IMR-90 (cell line): ENCODE measurements around the gene TICAM1. TPM values are rescaled to one million over a fixed set of nuclear protein-coding genes. Genes with fewer than 3 reads are reported as not detected.
"Not testable (repeated sequence)": the region's sequence is repeated elsewhere in the genome, so short reads cannot be mapped to it uniquely, and the experiment has no call there.

Experiments used
- ATAC-seq: fragments of 200-7000 bp; cut with Tn5 transposase; 2 replicates; pipeline ENCODE4 v1.9.1; 2020; ENCODE audit warnings: low read depth, mild to moderate bottlenecking, moderate library complexity
- BruUV-seq: library from RNA; stranded (reverse); fragments of 400-500 nt; replicated peaks from 2 replicates; lab custom pipeline; 2021; lab: Mats Ljungman, UMichigan
- CTCF ChIA-PET: fragments of 300-600 bp; formaldehyde crosslinking; extraction: SDS; loops from one replicate; lab custom pipeline; 2021; ENCODE audit warnings: antibody characterized with exemption; lab: Yijun Ruan, JAX
- POLR2A ChIA-PET: fragments of 300-600 bp; sonication (Branson Sonifier 250); formaldehyde crosslinking; loops from one replicate; lab custom pipeline; 2022; ENCODE audit warnings: antibody characterized with exemption; ENCODE audit not compliant: unreplicated experiment; lab: Charles Lee
- DNase-seq: peaks from one replicate; pipeline ENCODE4 v3.0.0; 2013
- H2AFZ ChIP-seq: replicated peaks from 2 replicates; pipeline ENCODE3; 2013; ENCODE audit warnings: low read length, mild to moderate bottlenecking; ENCODE audit not compliant: poor library complexity
- H2AK5ac ChIP-seq: 2 replicates; pipeline ENCODE4 v1.6.1; 2013; ENCODE audit warnings: low read depth, low read length, inconsistent platforms
- H2AK9ac ChIP-seq: replicated peaks from 2 replicates; pipeline ENCODE3; 2013; ENCODE audit warnings: mild to moderate bottlenecking, low read depth, low read length, moderate library complexity; ENCODE audit not compliant: poor library complexity
- H2BK120ac ChIP-seq: 2 replicates; pipeline ENCODE4 v1.6.1; 2013; ENCODE audit warnings: low read depth, low read length, inconsistent platforms
- H2BK15ac ChIP-seq: 3 replicates; pipeline ENCODE4 v1.6.1; 2013; ENCODE audit warnings: low read depth, low read length, inconsistent platforms
- H2BK20ac ChIP-seq: 2 replicates; pipeline ENCODE4 v1.6.1; 2013; ENCODE audit warnings: low read depth, mild to moderate bottlenecking, inconsistent platforms, low read length, moderate library complexity
- H2BK5ac ChIP-seq: 2 replicates; pipeline ENCODE4 v1.6.1; 2013; ENCODE audit warnings: mild to moderate bottlenecking, low read depth, low read length, inconsistent platforms; ENCODE audit not compliant: poor library complexity, severe bottlenecking
- H3K14ac ChIP-seq: replicated peaks from 2 replicates; pipeline ENCODE4 v1.6.1; 2013; ENCODE audit warnings: low read depth, low read length, inconsistent platforms
- H3K18ac ChIP-seq: 2 replicates; pipeline ENCODE4 v1.6.1; 2013; ENCODE audit warnings: low read depth, low read length, control low read depth
- H3K23ac ChIP-seq: 2 replicates; pipeline ENCODE4 v1.6.1; 2013; ENCODE audit warnings: low read depth, low read length, inconsistent platforms
- H3K27ac ChIP-seq: 2 replicates; pipeline ENCODE4 v1.5.1; 2013; ENCODE audit warnings: mild to moderate bottlenecking, control low read depth, low read length; ENCODE audit not compliant: insufficient read depth
- H3K27me3 ChIP-seq: 2 replicates; pipeline ENCODE4 v1.6.1; 2013; ENCODE audit warnings: low read length; ENCODE audit not compliant: control insufficient read depth, insufficient read depth
- H3K36me3 ChIP-seq: 2 replicates; pipeline ENCODE4 v1.6.1; 2013; ENCODE audit warnings: low read length, mixed read lengths; ENCODE audit not compliant: control insufficient read depth, insufficient read depth
- H3K4ac ChIP-seq: 2 replicates; pipeline ENCODE4 v1.6.1; 2013; ENCODE audit warnings: low read depth, low read length, inconsistent platforms
- H3K4me1 ChIP-seq: 2 replicates; pipeline ENCODE4 v1.6.1; 2013; ENCODE audit warnings: low read length, mixed read lengths; ENCODE audit not compliant: control insufficient read depth, insufficient read depth
- H3K4me2 ChIP-seq: 2 replicates; pipeline ENCODE4 v1.6.1; 2013; ENCODE audit warnings: low read depth, mild to moderate bottlenecking, control low read depth, low read length, moderate library complexity
- H3K4me3 ChIP-seq: 2 replicates; pipeline ENCODE4 v1.5.1; 2013; ENCODE audit warnings: low read depth, mild to moderate bottlenecking, control low read depth, low read length, moderate library complexity; ENCODE audit not compliant: insufficient read depth
- H3K56ac ChIP-seq: 2 replicates; pipeline ENCODE4 v1.6.1; 2013; ENCODE audit warnings: low read length, inconsistent platforms; ENCODE audit not compliant: insufficient read depth; ENCODE audit errors: extremely low read depth
- H3K79me1 ChIP-seq, 2 experiments: 2 replicates each; pipeline ENCODE4 v1.6.1; 2013; ENCODE audit warnings: low read length in 2 of 2, inconsistent platforms in 1 of 2, low read depth in 1 of 2
- H3K9ac ChIP-seq: 2 replicates; pipeline ENCODE4 v1.6.1; 2013; ENCODE audit warnings: low read depth, low read length, control low read depth
- H3K9me1 ChIP-seq: 2 replicates; pipeline ENCODE4 v1.6.1; 2013; ENCODE audit warnings: low read length, inconsistent platforms; ENCODE audit not compliant: insufficient read depth
- H3K9me3 ChIP-seq: 2 replicates; pipeline ENCODE4 v1.6.1; 2013; ENCODE audit warnings: low read length; ENCODE audit not compliant: control insufficient read depth, insufficient read depth
- H4K20me1 ChIP-seq: 2 replicates; pipeline ENCODE4 v1.6.1; 2013; ENCODE audit warnings: low read length, inconsistent platforms; ENCODE audit not compliant: insufficient read depth
- H4K5ac ChIP-seq: 2 replicates; pipeline ENCODE4 v1.6.1; 2013; ENCODE audit warnings: mild to moderate bottlenecking, low read depth, low read length, control low read depth
- H4K8ac ChIP-seq, 2 experiments: 2 replicates each; pipeline ENCODE4 v1.6.1; 2013; ENCODE audit warnings: low read depth in 2 of 2, low read length in 2 of 2, control low read depth in 1 of 2, inconsistent platforms in 1 of 2
- H4K91ac ChIP-seq: 2 replicates; pipeline ENCODE4 v1.6.1; 2013; ENCODE audit warnings: low read depth, low read length, inconsistent platforms; ENCODE audit not compliant: insufficient read depth
- CEBPB ChIP-seq: IDR thresholded peaks from 2 replicates; pipeline ENCODE4 v1.6.1; 2012; ENCODE audit warnings: low read depth, low read length, improper control_type of control experiment
- CHD1 ChIP-seq: IDR thresholded peaks from 2 replicates; pipeline ENCODE4 v1.6.1; 2012; ENCODE audit warnings: low read depth, low read length, improper control_type of control experiment
- NFE2L2 ChIP-seq: fragments of 150-350 bp; IDR thresholded peaks from 2 replicates; pipeline ENCODE4 v1.6.1; 2016; ENCODE audit warnings: low read depth, mild to moderate bottlenecking, low read length
- WGBS, 2 experiments: methylation state at CpG; one replicate each; pipeline versions ENCODE4 v1.1.5 to v1.1.7; 2013; ENCODE audit warnings: missing lambda C conversion rate in 2 of 2; ENCODE audit not compliant: insufficient read length in 1 of 2; ENCODE audit errors: extremely low coverage in 2 of 2; 5-methylcytosine and 5-hydroxymethylcytosine counted together
- dilution Hi-C: fragments of 300-500 bp; cut with HindIII; formaldehyde crosslinking; loops from one replicate; pipeline ENCODE4 v1.14.3; 2018; ENCODE audit warnings: low sequenced_read_pairs; ENCODE audit not compliant: unreplicated experiment
- in situ Hi-C: fragments of 300-500 bp; cut with MboI; formaldehyde crosslinking; loops from 3 replicates; pipeline ENCODE4 v1.14.3; 2019; ENCODE audit warnings: low sequenced_read_pairs, inconsistent platforms, mixed read lengths
- intact Hi-C: fragments of 100-400 bp; cut with micrococcal nuclease; formaldehyde crosslinking; loops from 2 replicates; pipeline ENCODE4 v1.10.0; 2022
- polyA plus RNA-seq, 3 experiments: library from polyadenylated mRNA; depleted of rRNA; stranded (reverse); fragments of >200 nt; gene quantifications; 2 replicates each; pipeline ENCODE4 v1.2.3, GENCODE V29; 2012; ENCODE audit warnings: low replicate concordance in 1 of 3
- total RNA-seq: library from RNA; depleted of rRNA; stranded (reverse); fragments of >200 nt; gene quantifications from 2 replicates; pipeline ENCODE4 v1.2.3, GENCODE V29; 2012

The TICAM1 gene
- total and polyA plus RNA-seq, 2 of the 4 experiments (the other 2 are of a cell fraction): 0.90 to 9.2 TPM

DNA sequence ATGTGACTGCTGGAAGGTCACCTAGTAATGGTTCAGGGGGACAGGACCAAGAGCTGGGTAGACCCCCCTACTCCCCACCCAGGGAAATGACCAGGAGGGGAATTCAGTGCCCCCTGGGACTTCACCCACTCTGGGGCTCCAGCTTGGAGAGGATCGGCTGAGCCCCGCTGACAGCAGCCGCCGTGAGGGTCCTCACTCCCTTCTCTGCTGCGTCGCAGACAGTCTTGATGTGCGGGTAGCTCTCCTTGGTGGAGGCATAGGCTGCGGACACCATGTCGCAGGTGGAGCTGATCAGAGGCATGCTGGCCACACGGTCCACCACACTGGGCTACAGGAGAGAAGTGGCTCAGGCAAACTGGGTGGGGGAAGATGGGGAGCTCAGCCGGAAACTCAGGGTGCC is 28.2 kb upstream of the TICAM1 start:
- no peaks in the 10 kb centered on the region for H3K9me3 ChIP-seq
- no CpG with 5 or more reads among the region's 11 CpGs for WGBS, 2 experiments
- dilution Hi-C loops: no loop called here

DNA sequence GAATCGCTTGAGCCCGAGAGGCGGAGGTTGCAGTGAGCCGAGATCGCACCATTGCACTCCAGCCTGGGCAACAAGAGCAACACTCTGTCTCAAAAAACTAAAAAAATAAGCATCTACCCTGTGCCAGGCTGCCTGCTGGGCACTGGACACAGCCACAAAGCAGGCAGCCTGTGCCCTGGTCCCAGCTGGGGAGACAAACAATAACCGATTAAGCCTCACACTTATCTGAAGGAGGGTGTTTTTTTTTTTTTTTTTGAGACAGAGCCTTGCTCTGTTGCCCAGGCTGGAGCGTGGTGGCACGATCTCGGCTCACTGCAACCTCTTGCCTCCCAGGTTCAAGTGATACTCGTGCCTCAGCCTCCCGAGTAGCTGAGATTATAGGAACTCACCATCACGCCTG is 25.0 kb upstream of the TICAM1 start:
- H4K5ac ChIP-seq, H3K4me3 ChIP-seq, H3K18ac ChIP-seq, CTCF ChIA-PET, ATAC-seq, H3K9me1 ChIP-seq, H4K8ac ChIP-seq, in situ Hi-C loops, intact Hi-C loops, H3K23ac ChIP-seq, BruUV-seq, H2BK15ac ChIP-seq, dilution Hi-C loops, H3K9ac ChIP-seq, H3K4me1 ChIP-seq, H3K14ac ChIP-seq, POLR2A ChIA-PET, H2AFZ ChIP-seq, H2BK5ac ChIP-seq, H3K56ac ChIP-seq, DNase-seq, H2AK9ac ChIP-seq, H3K4ac ChIP-seq, H3K27ac ChIP-seq, H2AK5ac ChIP-seq, H2BK20ac ChIP-seq, H2BK120ac ChIP-seq, H3K4me2 ChIP-seq, H3K9me3 ChIP-seq, H4K91ac ChIP-seq, H3K27me3 ChIP-seq: not testable (repeated sequence)
- no CpG with 5 or more reads among the region's 12 CpGs for WGBS, 2 experiments
- Histone ChIP-seq H3K36me3 (peaks cover 65% of the 10 kb centered on the region), H4K20me1 (peaks cover 17% of the 10 kb centered on the region; the same call in 1 of the 2 replicates), H3K79me1 (peaks cover 18 to 37% of the 10 kb centered on the region in 2 experiments)

More for the DNA sequence above, 28.2 kb upstream of the TICAM1 start:
- ATAC-seq: no peak
- Histone ChIP-seq H2BK120ac (no peak overlapping the region), H3K4ac (no peak overlapping the region), H2BK15ac (no peak overlapping the region), H4K5ac (no peak overlapping the region), H3K4me3 (no peak overlapping the region), H3K27me3 (no peaks in the 10 kb centered on the region), H2BK5ac (no peak overlapping the region), H3K56ac (no peak overlapping the region), H3K4me2 (no peak overlapping the region), H4K8ac (no peak overlapping the region), H2AFZ (no peak overlapping the region), H4K20me1 (peaks cover 24% of the 10 kb centered on the region; the same call in 1 of the 2 replicates), H3K4me1 (peaks cover 2% of the 10 kb centered on the region; the same call in 1 of the 2 replicates), H3K23ac (no peak overlapping the region), H3K9ac (no peak overlapping the region), H2BK20ac (no peak overlapping the region), H2AK9ac (peak overlapping the region; percentile 37), H3K27ac (no peak overlapping the region), H4K91ac (no peak overlapping the region), H3K36me3 (peaks cover 54% of the 10 kb centered on the region), H3K14ac (no peak overlapping the region), H3K9me1 (peaks cover 5% of the 10 kb centered on the region), H2AK5ac (no peak overlapping the region), H3K18ac (no peak overlapping the region), H3K79me1 (peaks cover 18 to 49% of the 10 kb centered on the region in 2 experiments)
- DNase-seq: no peak
- intact Hi-C loops (no loop called here), in situ Hi-C loops (no loop called here)
- TF ChIP-seq NFE2L2 (no peak), CHD1 (no peak), CEBPB (no peak)
- ChIA-PET CTCF (interaction anchor here (1.2 kb wide), 1 partner anchor 53 kb away, joined by 3 read pairs; no protein-coding TSS in a partner anchor), POLR2A (interaction anchor here (0.6 kb wide), 1 partner anchor 11 kb away, joined by 3 read pairs; no protein-coding TSS in a partner anchor)
- BruUV-seq: no TSS peak
